GM18519 (cell line): ENCODE measurements around the gene EPHB3.

Source experiments
- ATAC-seq: cut with Tn5 transposase; IDR thresholded peaks from one replicate; pipeline ENCODE4 v1.9.1; 2021; ENCODE audit warnings: mild to moderate bottlenecking, moderate library complexity; ENCODE audit not compliant: unreplicated experiment, low FRiP score

The EPHB3 gene

DNA sequence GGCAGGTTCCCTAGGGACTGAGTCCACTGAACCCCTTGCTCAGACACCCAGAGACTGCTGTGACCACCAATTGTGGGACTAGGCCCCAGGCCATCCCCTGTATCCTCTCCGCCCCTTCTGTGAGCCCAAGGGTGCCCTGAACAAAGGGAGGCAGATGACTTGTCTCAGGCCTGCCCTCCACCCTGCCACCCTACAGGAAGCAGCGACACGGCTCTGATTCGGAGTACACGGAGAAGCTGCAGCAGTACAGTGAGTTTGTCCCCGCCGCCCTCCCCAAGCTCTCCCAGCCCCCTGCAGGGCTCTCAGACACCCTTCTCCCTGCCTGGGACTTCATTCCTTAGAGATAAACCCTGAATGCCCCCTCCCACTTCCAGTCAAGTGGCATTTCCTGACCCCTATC is 16.6 kb downstream of the EPHB3 start:
- ATAC-seq = no peak

DNA sequence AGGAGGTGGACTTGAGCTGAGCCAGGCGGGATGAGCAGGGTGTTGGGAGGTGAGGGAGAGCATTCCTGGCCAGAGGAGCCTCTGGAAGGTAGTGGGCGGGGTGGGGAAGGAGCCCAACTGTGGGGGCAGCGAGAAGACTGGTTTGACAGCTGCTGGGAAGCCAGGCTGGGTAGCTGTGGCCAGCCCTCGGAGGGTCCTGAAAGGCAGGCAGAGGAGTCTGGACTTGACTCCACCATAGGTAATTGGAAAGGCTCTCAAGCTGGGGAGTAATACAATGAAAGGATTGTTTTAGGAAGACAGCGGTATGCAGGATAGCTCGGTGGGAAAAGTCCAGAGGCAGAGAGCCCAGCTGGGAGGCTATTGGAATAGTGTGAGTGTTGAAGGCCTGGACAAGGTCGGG is 17.2 kb downstream of the EPHB3 start:
- no peak for ATAC-seq

DNA sequence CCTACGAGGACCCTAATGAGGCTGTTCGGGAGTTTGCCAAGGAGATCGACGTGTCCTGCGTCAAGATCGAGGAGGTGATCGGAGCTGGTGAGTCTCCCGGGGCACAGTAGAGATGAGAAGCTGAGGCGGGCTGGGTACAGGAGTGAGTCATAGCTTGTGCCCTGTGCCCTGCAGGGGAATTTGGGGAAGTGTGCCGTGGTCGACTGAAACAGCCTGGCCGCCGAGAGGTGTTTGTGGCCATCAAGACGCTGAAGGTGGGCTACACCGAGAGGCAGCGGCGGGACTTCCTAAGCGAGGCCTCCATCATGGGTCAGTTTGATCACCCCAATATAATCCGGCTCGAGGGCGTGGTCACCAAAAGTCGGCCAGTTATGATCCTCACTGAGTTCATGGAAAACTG is 17.9 kb downstream of the EPHB3 start:
- ATAC-seq = no peak

DNA sequence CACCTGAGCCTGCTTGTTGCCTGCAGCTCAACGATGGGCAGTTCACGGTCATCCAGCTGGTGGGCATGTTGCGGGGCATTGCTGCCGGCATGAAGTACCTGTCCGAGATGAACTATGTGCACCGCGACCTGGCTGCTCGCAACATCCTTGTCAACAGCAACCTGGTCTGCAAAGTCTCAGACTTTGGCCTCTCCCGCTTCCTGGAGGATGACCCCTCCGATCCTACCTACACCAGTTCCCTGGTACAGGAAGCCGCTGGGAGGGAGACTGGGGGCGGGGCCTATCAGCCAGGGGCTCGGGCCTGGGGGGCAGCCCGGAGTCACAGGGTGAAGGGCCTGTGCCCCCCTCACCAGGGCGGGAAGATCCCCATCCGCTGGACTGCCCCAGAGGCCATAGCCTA is 18.8 kb downstream of the EPHB3 start:
- no peak for ATAC-seq

DNA sequence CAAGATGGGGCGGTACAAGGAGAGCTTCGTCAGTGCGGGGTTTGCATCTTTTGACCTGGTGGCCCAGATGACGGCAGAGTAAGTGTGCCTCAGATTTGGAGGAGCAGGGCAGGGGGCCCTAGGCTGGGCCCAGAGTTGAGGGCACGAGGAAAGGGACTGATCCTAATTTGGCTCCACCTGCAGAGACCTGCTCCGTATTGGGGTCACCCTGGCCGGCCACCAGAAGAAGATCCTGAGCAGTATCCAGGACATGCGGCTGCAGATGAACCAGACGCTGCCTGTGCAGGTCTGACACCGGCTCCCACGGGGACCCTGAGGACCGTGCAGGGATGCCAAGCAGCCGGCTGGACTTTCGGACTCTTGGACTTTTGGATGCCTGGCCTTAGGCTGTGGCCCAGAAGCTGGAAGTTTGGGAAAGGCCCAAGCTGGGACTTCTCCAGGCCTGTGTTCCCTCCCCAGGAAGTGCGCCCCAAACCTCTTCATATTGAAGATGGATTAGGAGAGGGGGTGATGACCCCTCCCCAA is 19.8 kb downstream of the EPHB3 start:
- ATAC-seq = no peak

DNA sequence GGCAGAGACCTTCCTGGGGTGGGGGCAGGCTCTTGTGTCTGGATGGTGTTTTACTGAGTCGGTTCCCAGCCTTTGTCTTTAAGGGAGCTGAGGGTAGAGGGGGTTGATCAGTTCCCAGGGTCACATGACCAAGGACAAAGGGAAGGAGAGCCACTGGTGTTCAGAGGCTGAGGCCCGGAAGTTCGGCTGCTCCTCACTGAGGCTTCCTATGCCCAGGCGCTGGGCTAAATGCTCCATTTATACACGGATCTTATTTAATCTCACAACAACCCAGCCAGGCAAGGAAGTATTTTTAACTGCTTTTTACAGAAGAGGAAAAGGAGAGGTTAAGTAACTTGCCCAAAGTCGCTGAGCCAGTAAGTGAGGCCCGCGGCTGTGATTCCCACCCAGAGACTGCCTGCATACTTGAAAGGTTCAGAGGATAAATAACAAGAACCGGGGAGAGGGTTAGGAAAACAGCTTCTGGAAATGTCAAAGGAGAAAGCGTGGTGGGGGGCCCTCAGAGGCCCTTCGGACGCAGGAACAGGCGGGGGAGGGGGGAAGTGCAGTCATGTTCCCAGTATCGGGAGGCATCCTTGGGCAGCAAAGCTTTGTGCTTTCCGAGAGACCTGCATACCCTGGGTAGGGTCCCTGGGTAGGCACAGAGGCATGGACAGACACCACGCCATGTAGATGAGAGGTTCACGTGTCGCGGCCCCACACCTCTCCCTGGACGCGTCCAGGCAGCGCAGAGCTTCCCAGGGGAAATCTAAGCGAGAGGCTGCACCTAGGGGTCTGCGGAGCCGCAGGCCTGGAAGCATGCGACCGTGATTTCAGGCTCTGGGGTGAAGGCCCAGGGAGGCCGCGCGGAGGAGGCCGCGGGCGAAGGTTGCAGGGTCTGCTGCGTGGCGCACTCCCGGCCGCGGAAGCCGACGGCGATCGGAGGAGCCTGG is 21.3 kb downstream of the EPHB3 start:
- ATAC-seq = no peak

DNA sequence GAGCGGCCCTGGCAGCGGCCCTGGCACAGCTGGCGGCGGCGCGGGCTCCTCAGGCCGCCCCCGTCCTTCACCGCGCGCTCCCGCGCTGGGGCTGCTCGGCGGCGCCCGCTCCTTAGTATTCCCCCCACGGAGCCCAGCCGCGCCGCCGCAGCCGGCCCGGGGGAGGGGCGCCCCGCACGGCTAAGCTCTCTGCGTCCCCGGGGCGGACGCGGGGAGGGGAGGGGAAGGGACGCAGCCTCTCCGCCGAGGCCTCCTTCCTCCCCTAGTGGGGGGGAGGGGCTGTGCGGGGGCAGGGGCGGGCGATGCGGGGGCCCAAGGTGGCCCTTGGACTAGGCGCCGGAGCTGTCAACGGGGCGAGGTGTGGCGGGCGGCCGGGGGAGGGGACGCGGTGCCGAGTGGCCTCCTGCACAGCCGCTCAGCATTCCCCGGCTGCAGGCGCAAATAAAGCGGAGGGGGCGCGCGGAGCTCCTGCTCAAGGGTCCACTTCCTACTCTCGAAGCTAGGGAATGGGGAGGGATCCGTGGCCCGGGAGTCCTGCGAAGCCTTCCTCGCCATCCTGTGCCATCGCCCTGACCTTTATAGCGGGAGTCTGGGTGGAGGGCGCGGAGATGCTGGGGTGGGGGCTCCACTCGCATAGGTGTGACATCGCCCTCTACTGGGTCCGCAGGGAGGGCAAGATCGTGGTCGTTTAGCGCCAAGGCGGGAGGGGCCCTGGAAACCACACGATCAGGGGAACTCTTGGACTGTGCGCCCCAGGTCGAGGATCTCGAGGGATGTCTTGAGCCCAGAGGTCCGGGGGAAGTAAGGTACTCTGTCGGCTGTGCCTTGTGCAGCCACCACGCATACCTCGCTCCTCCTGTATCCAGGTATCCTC is 22.2 kb downstream of the EPHB3 start:
- no peak for ATAC-seq

DNA sequence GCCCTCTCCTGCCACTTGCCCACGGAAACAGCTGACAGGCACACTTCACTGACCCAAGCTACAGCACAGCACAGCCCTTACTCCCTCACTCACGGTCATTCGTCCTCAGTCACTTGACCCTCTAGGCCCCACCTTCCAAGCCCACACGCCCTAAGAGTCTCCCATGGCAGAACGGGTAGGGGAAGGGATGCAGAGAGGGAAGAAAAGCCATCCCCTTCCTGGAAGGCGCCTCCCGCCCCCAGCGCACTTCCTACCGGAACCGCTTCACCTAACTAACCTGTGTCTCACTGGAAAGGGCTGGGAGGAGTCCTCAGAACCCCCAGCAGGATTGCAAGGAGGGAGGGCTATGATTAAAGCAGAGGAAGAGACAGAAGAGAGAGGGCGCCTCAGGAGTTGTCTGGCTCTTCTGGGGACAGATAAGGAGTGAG is 22.9 kb downstream of the EPHB3 start:
- ATAC-seq = no peak

DNA sequence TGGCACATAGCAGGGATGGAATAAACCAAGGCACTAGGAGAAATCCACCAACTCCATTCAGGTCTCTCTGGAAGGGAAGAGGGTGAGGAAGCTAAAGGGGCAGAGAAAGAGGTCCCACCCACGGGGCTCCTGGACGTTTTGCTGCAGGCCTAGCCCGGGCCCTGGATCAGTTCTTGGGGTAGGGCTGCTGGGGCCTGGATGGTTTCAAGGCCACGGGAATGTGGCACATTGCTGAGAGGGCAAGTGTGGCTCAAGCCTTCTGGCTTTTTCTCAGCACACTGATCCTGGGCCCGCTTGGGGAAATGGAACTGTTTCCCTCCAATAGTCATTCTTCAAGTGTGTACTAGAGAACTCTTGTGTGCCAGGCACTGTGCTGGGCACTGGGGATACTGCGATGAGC is 24.0 kb downstream of the EPHB3 start:
- ATAC-seq = no peak

DNA sequence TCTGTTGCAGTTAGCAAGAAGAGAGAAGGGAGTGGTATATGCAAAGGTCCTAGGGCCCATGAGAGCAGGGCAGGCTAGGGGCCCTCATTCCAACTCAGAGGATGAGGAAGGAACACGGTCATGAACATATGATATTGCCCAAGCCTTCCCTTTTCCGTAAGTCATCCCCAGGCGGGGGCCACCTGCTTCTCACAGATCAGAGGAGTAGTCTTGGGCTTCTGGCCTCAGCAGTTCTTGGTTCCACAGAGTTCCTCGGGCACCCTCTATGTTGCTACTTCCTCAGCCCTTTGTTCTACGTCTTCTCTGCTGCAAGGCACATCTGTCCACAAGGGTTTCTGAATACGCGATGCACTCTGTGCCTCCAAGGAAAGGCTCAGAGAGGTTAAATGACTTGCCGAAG is 25.3 kb downstream of the EPHB3 start:
- ATAC-seq = no peak

DNA sequence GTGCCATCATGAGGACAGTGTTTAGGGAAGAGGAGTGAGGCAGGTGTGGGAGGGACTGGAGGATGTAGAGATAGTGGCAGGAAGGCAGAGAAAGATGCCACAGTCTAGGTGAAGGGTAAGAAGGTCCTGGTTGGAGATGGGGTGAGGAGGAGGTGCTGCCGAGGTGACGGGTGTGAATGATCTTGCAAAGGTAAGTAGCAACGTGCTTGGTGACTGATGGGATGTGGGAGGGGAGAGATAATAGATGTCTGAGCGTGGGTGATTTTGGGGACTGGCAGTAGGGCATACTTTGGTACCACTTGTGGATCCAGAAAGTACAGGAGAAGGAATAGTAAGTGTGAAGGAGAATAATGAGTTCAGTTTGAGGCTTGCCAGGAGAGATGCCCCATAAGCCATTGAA is 27.2 kb downstream of the EPHB3 start:
- no peak for ATAC-seq

DNA sequence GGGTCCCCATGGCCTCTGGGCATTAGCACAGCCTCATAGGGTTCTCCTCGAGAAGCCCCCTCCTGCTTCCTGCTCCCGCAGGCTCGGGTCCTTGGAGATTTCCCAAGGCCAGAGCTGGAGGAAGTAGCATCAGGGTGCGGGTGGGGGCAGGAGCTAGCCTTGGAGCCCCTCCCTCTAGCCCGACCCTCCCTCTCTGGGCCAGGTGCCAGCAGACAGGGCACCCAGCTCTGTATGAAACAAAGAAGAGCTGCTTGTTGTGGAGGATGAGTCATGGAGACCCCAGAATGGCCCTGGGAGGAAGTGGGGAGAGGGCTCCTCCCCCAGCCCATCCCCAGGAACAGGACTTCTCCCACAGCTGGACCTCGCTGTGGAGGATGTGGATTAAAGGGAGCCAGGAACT is 29.2 kb downstream of the EPHB3 start:
- ATAC-seq = no peak

DNA sequence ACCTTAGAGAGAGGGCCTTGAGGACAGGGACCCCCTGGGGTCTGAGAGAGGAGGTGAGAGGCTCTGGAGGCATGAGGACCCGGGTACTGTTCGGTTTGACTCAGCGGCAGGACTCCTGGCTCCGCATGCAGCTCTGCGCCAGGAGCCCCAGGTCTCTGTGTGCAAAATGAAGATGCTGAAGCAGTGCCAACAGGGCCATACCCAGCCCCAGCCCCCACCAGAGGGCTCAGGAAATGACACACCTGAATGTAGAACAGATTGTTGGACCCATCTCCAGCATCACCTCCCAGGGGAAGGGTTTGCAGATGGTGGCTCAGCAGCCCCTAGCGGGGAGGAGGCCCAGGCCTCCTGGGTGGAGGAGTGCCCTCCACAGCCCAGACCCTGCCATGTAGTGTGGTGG is 30.2 kb downstream of the EPHB3 start:
- no peak for ATAC-seq

DNA sequence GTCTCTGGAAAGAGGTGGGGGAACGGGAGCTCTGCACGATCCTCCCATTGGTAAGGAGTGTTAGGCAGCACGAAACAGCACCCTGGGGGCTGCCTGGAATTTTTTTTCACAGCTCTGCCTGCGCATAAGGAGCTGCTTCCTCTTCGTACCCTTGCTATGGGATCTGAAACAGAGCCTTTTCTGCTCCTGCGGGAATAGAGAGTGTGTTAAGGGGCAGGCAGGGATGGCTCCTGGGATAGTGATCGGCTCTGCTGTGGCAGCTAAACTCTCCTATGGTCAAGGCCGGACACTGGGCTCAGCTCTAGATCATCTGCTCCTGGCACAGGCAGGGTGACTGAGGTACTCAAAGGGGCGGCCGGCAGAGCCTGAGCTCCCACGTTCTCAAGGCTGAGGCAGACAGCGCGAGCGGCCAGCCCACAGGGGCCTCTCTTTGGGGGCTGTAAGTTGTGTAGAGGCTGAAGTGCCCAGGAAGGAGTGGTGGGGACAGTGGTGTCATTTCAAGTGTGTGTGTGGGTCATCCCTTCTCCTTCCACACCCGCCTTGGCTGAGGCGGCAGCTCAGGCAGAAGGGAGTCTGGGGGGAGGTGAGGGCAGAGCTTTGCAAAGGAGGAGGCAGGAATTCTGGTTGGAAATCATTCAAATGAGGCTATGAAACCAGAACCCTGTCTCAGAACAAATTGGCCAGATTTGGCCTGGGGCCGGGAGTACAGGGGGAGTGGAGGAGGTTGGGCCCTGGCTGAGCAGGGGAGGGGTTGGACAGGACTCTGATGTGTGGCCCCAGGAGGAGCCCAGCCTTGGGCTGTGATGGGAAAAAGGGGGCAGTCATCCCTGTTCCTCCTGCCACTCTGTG is 31.0 kb downstream of the EPHB3 start:
- ATAC-seq = no peak

DNA sequence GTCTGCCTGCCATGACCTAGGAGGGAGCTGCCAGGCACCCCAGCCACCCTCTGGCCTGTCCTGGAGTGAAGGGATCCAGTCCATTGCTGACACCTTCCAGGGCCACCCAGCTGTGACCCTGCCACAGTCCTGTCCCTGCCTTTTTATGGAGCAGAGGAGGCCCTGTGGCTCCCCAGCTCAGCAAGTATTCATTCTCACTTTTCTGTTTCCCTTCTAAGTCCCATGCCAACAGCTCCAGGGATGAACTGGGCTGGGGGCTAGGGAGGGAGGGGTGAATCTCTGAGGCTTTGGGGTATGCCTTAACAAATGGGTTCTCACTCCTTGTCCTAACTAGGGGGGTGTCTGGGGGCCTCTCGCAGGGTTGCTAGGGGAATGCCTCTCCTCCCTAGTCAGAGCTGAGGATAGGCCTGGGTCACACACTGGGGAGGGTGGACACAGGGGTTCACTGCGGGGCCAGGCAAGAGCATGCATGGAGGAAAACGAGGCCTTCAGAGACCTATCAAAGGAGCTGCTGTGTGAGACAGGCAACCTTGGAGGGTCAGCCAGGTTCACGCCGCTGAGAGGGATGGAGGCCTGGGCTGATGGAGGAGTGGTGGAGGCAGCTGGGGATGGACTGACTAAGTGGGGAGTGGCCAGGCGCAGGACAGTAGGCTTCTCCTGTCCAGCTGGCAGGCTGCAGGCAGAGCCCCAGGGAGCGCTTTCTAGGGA is 31.8 kb downstream of the EPHB3 start:
- no peak for ATAC-seq

DNA sequence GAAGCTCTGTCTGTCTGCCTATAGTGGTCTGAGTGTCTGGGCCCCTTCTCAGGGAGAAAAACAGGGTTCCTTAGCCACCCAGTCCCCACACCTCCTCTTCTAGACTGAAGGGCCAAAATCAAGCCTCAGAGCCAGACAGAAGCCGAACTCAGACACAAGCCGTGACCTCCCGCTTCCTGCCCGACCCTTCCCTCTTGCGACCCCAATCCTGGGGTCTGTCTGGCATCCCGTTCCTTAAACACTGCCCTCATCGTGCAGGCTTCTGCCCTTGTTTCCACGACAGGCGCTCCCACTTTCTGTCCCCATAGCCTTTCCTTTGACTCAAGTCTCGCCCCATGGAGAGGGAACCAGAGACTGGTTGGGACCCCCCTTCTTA is 32.3 kb downstream of the EPHB3 start:
- no peak for ATAC-seq

DNA sequence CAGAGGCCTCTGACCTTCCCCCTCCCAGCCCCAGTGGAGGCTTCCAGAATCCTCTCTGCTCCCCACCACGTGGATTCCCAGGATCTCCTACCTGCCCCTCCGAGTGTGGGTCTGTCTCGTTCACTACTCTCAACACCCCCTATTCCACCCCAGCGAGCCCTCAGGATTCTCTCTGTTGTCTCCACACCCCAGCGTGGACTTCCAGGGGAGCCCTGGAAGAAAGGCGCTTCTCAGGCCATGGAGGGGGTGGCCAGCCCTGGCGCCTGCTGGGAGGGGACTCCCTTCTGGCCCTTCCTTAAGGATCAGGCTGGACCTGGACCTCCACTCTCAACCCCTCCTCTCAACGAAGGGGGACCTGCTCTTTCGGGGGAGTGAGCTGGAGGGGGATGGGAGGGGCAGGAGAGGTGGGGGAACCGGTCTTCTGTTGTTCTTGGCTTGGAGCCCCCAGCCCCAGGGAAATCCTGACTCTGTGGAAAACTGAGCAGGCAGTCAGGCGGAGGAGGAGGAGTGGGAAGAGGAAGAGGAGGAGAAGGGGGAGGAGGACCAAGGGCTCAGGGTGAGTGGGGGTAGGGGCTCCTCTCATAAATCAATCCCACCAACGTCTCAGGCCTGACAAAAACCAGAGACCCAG is 32.9 kb downstream of the EPHB3 start:
- ATAC-seq = no peak

DNA sequence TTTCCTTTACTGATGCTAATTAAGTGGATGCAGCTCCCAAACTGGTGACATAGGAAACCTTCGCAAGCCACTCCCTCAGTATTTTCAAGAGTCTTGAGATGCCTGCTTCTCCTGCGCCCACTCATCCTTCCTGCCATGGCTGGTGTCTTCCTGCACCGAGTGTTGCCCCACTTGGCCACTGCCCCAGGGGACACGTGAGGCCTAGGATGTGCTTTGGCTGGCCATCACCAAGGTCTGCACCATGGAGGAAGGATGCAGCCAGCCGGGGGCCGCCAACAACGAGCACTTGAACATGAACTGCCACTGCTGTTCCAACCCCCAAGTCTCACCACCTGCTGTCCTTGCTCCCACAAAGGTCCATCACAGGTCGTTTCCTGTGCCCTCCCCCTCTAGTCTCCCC is 34.1 kb downstream of the EPHB3 start:
- ATAC-seq = no peak

DNA sequence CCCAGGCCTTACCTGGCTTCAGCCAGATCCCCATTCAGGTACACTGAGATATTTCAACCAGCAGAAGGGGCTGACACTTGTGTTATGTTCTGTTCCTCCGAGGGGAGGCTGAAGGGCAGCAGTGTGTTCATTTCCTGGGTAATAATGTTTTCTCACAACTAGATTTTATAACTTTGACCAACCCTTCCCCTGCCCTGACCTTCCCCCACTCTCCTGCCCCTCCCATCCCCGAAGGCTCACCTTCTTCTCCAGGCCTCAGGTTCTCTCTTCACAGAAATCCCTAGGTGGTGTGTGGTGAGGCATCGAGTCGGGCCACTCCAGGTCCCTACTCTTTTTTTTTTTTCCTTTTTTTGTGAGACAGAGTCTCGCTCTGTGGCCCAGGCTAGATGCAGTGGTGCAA is 34.6 kb downstream of the EPHB3 start:
- no peak for ATAC-seq
